KMS-11 (cell line): ENCODE data around the gene MICAL2.

Experiments used
- H2AFZ ChIP-seq: fragments of 200-600 bp; sonication (generic); 2 replicates; pipeline ENCODE4 v1.6.1; 2016; ENCODE audit warnings: antibody characterized with exemption, mixed run types, low read depth
- H3K27ac ChIP-seq: fragments of 200-600 bp; sonication (generic); 2 replicates; pipeline ENCODE4 v1.6.1; 2016; ENCODE audit warnings: mild to moderate bottlenecking, mixed run types
- H3K27me3 ChIP-seq: fragments of 200-600 bp; sonication (generic); 2 replicates; pipeline ENCODE4 v1.6.1; 2017; ENCODE audit warnings: mild to moderate bottlenecking, low read depth, mixed run types, moderate library complexity; ENCODE audit not compliant: insufficient read depth
- H3K36me3 ChIP-seq: fragments of 200-600 bp; sonication (generic); 2 replicates; pipeline ENCODE4 v1.6.1; 2017; ENCODE audit warnings: mild to moderate bottlenecking, mixed run types; ENCODE audit not compliant: insufficient read depth
- H3K4me1 ChIP-seq: fragments of 200-600 bp; sonication (generic); 2 replicates; pipeline ENCODE4 v1.6.1; 2016; ENCODE audit warnings: mild to moderate bottlenecking, low read depth, mixed run types; ENCODE audit not compliant: poor library complexity, severe bottlenecking
- H3K4me2 ChIP-seq: fragments of 200-600 bp; sonication (generic); 2 replicates; pipeline ENCODE4 v1.7.0; 2016; ENCODE audit warnings: mild to moderate bottlenecking, mixed run types
- H3K4me3 ChIP-seq: fragments of 200-600 bp; sonication (generic); IDR thresholded peaks from 2 replicates; pipeline ENCODE4 v1.6.1; 2017; ENCODE audit warnings: low read depth, low read length, mixed read lengths; ENCODE audit not compliant: insufficient read depth
- H3K79me2 ChIP-seq: fragments of 200-600 bp; sonication (generic); 2 replicates; pipeline ENCODE4 v1.6.1; 2016; ENCODE audit warnings: low read depth, mixed run types; ENCODE audit not compliant: insufficient read depth
- H3K9ac ChIP-seq: fragments of 200-600 bp; sonication (generic); 2 replicates; pipeline ENCODE4 v1.6.1; 2016; ENCODE audit warnings: mild to moderate bottlenecking, mixed run types
- H4K20me1 ChIP-seq: fragments of 200-600 bp; sonication (generic); 2 replicates; pipeline ENCODE4 v1.6.1; 2016; ENCODE audit warnings: mild to moderate bottlenecking, mixed run types; ENCODE audit not compliant: insufficient read depth
- CTCF ChIP-seq: fragments of 200-600 bp; sonication (generic); conservative IDR thresholded peaks from 2 replicates; pipeline ENCODE4 v1.6.1; 2017; ENCODE audit warnings: low read depth, mild to moderate bottlenecking, antibody characterized with exemption, low read length, moderate library complexity, mixed read lengths

MICAL2 gene

GRCh38 chr11:12106501-12106900, 3.9 kb upstream of the MICAL2 start:
- Histone ChIP-seq H3K4me1 (peaks cover 7% of the 10 kb centered on the region), H3K27ac (no peak overlapping the region), H3K27me3 (no peaks in the 10 kb centered on the region), H3K9ac (no peak overlapping the region), H4K20me1 (no peaks in the 10 kb centered on the region), H3K79me2 (no peaks in the 10 kb centered on the region), H3K36me3 (no peaks in the 10 kb centered on the region), H2AFZ (no peak overlapping the region), H3K4me2 (no peak overlapping the region), H3K4me3 (no peak overlapping the region)
- no peak for TF ChIP-seq CTCF

GRCh38 chr11:12108875-12109453, 1.4 kb upstream of the MICAL2 start:
- Histone ChIP-seq H3K4me3 (no peak overlapping the region), H3K27ac (no peak overlapping the region)
- TF ChIP-seq CTCF = no peak

GRCh38 chr11:12109591-12110196, 696 bp upstream of the MICAL2 start:
- H3K27ac ChIP-seq = no peak overlapping the region
- H3K4me1 ChIP-seq = peaks cover 7% of the 10 kb centered on the region
- H2AFZ ChIP-seq = peak overlapping the region; percentile 90
- H3K4me3 ChIP-seq = no peak overlapping the region
- peak overlapping the region; percentile 50 for H3K4me2 ChIP-seq
- no peak for TF ChIP-seq CTCF
- H3K9ac ChIP-seq = peak overlapping the region; percentile 60; the same call in 1 of the 2 replicates
- H3K27me3 ChIP-seq = no peaks in the 10 kb centered on the region
- no peaks in the 10 kb centered on the region for H3K79me2 ChIP-seq
- H3K36me3 ChIP-seq = no peaks in the 10 kb centered on the region
- H4K20me1 ChIP-seq = no peaks in the 10 kb centered on the region

More at GRCh38 chr11:12108875-12109453, 1.4 kb upstream of the MICAL2 start:
- no peaks in the 10 kb centered on the region for H4K20me1 ChIP-seq
- no peak overlapping the region for H2AFZ ChIP-seq
- H3K36me3 ChIP-seq = no peaks in the 10 kb centered on the region
- H3K4me2 ChIP-seq = no peak overlapping the region
- H3K79me2 ChIP-seq = no peaks in the 10 kb centered on the region
- peaks cover 7% of the 10 kb centered on the region for H3K4me1 ChIP-seq
- H3K9ac ChIP-seq = no peak overlapping the region
- H3K27me3 ChIP-seq = no peaks in the 10 kb centered on the region

- Histone ChIP-seq H3K4me3 (no peak overlapping the region), H3K27me3 (no peaks in the 10 kb centered on the region), H3K36me3 (no peaks in the 10 kb centered on the region), H3K79me2 (no peaks in the 10 kb centered on the region), H3K27ac (no peak overlapping the region), H3K4me1 (peaks cover 7% of the 10 kb centered on the region), H2AFZ (peak overlapping the region; percentile 57), H3K4me2 (peak overlapping the region; percentile 54; the same call in 1 of the 2 replicates), H4K20me1 (no peaks in the 10 kb centered on the region), H3K9ac (no peak overlapping the region)
- no peak for TF ChIP-seq CTCF
These were observed 541 bp downstream of the MICAL2 start for GRCh38 chr11:12110714-12111548.
